ENCODE data around the gene BTG3.

The BTG3 gene

GRCh38 chr21:17610911-17611310, 1.8 kb downstream of the BTG3 start:
- TF ChIP-seq POLR2A (IDR thresholded peaks at IDR 0.05; ENCODE audit: extremely low read depth, insufficient read length) = no peak
- peak overlapping the region; percentile 62 for H3K4me3 ChIP-seq (ENCODE audit: low read depth, low read length)

GRCh38 chr21:17609681-17610080, 3.0 kb downstream of the BTG3 start:
- no peak for DNase-seq (ENCODE audit: low read depth)
- no peak overlapping the region for H3K4me3 ChIP-seq (ENCODE audit: low read depth, low read length)
- TF ChIP-seq MAX (IDR thresholded peaks at IDR 0.05; ENCODE audit: low read depth, low read length) (no peak), CTCF (IDR thresholded peaks at IDR 0.05; ENCODE audit: low read depth, low read length) (no peak), POLR2A (IDR thresholded peaks at IDR 0.05; ENCODE audit: extremely low read depth, insufficient read length) (no peak), MYC (IDR thresholded peaks at IDR 0.05; ENCODE audit: low read depth, low read length) (no peak)

More at GRCh38 chr21:17610911-17611310, 1.8 kb downstream of the BTG3 start:
- peak; percentile 1 for DNase-seq (ENCODE audit: low read depth)

- no peak for TF ChIP-seq MAX (IDR thresholded peaks at IDR 0.05; ENCODE audit: low read depth, low read length)
- TF ChIP-seq CTCF (IDR thresholded peaks at IDR 0.05; ENCODE audit: low read depth, low read length) = no peak
- H3K4me3 ChIP-seq (ENCODE audit: low read depth, low read length) = no peak overlapping the region
- no peak for DNase-seq (ENCODE audit: low read depth)
Measured at GRCh38 chr21:17607684-17608083, 5.0 kb downstream of the BTG3 start.

- DNase-seq (ENCODE audit: low read depth) = no peak
- no peak overlapping the region for H3K4me3 ChIP-seq (ENCODE audit: low read depth, low read length)
- no peak for TF ChIP-seq POLR2A (IDR thresholded peaks at IDR 0.05; ENCODE audit: extremely low read depth, insufficient read length)
- no peak for TF ChIP-seq MAX (IDR thresholded peaks at IDR 0.05; ENCODE audit: low read depth, low read length)
- TF ChIP-seq MYC (IDR thresholded peaks at IDR 0.05; ENCODE audit: low read depth, low read length) = no peak
- TF ChIP-seq CTCF (IDR thresholded peaks at IDR 0.05; ENCODE audit: low read depth, low read length) = no peak
Measured at GRCh38 chr21:17602874-17603273, 9.8 kb downstream of the BTG3 start.

- no peak for DNase-seq (ENCODE audit: low read depth)
- TF ChIP-seq MYC (IDR thresholded peaks at IDR 0.05; ENCODE audit: low read depth, low read length) = no peak
- TF ChIP-seq POLR2A (IDR thresholded peaks at IDR 0.05; ENCODE audit: extremely low read depth, insufficient read length) = no peak
- no peak for TF ChIP-seq MAX (IDR thresholded peaks at IDR 0.05; ENCODE audit: low read depth, low read length)
- TF ChIP-seq CTCF (IDR thresholded peaks at IDR 0.05; ENCODE audit: low read depth, low read length) = no peak
- H3K4me3 ChIP-seq (ENCODE audit: low read depth, low read length) = no peak overlapping the region
Measured at GRCh38 chr21:17598437-17598836, 14.3 kb downstream of the BTG3 start.

- no peak overlapping the region for H3K4me3 ChIP-seq (ENCODE audit: low read depth, low read length)
- DNase-seq (ENCODE audit: low read depth) = no peak
- TF ChIP-seq CTCF (IDR thresholded peaks at IDR 0.05; ENCODE audit: low read depth, low read length) (no peak), POLR2A (IDR thresholded peaks at IDR 0.05; ENCODE audit: extremely low read depth, insufficient read length) (no peak), MAX (IDR thresholded peaks at IDR 0.05; ENCODE audit: low read depth, low read length) (no peak), MYC (IDR thresholded peaks at IDR 0.05; ENCODE audit: low read depth, low read length) (no peak)
Measured at GRCh38 chr21:17597680-17598079, 15.0 kb downstream of the BTG3 start.

Measured in NB4 (cell line).